AG10803 (cell line): ENCODE results near the gene PUS1.

Experiments
- DNase-seq: peaks from one replicate; pipeline ENCODE4 v3.0.0; 2010; ENCODE audit warnings: low read depth
- H3K4me3 ChIP-seq: 2 replicates; pipeline ENCODE4 v1.5.1; 2011; ENCODE audit warnings: mild to moderate bottlenecking, low read length, control low read depth
- TF ChIP-seq, protein P1 (sequence below): conservative IDR thresholded peaks from 2 replicates; pipeline ENCODE4 v1.5.1; 2011; ENCODE audit warnings: mild to moderate bottlenecking, low read length, control low read depth, inconsistent platforms

Gene PUS1

DNA sequence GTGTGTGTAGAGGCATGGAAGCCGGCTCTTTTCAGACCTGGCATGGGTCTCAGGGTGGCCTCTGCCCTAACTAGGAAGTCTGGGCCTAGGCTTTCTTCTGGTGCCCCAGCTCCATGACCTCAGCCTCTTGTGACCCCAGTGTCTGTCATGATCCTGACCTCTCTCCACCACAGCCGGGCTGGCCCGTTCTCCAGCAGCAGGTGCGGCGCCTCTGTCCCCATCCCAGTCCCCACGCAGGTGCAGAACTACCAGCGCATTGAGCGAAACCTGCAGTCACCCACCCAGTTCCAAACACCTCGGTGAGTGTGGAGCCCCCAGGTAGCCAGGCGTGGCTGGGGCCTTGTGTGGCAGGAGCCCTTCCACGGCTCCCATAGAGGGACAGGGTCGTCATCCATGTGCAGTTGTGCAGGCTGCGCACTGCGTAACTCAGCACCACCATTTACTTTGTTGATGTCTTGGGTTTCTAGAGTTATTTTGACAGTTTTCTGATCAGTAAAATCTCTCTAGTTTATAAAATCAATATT lies 14.8 kb upstream of the PUS1 start:
- no peak for DNase-seq
- H3K4me3 ChIP-seq, result no peak overlapping the region
- TF ChIP-seq, protein P1, sequence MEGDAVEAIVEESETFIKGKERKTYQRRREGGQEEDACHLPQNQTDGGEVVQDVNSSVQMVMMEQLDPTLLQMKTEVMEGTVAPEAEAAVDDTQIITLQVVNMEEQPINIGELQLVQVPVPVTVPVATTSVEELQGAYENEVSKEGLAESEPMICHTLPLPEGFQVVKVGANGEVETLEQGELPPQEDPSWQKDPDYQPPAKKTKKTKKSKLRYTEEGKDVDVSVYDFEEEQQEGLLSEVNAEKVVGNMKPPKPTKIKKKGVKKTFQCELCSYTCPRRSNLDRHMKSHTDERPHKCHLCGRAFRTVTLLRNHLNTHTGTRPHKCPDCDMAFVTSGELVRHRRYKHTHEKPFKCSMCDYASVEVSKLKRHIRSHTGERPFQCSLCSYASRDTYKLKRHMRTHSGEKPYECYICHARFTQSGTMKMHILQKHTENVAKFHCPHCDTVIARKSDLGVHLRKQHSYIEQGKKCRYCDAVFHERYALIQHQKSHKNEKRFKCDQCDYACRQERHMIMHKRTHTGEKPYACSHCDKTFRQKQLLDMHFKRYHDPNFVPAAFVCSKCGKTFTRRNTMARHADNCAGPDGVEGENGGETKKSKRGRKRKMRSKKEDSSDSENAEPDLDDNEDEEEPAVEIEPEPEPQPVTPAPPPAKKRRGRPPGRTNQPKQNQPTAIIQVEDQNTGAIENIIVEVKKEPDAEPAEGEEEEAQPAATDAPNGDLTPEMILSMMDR, result no peak

DNA sequence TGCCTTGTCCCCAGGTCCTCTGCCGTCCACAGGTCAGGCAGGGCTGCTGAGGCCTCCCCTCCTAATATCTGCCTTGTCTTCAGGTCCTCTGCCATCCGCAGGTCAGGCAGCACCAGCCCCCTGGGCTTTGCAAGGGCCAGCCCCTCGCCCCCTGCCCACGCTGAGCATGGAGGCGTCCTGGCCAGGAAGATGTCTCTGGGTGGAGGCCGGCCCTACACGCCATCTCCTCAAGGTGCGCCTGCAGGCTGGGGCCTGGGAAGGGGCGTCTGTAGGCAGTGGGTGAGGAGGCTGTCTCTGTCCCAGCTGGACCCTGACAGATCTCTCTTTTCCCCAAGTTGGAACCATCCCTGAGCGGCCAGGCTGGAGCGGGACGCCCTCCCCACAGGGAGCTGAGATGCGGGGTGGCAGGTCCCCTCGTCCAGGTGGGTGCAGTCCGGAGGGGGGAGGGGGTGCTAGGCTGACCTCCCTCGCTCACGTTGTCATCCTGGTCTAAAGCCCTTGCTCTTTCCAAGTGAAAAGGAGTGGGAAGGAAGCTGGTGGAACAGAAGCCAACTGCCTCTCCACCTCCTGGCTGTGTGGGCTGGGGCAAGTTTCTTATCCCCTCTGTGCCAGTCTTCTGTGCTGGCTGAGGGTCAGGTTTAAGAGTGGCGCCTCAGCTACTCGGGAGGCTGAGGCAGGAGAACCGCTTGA lies 13.9 kb upstream of the PUS1 start:
- no peak overlapping the region for H3K4me3 ChIP-seq
- no peak for DNase-seq
- TF ChIP-seq, protein P1, result no peak

DNA sequence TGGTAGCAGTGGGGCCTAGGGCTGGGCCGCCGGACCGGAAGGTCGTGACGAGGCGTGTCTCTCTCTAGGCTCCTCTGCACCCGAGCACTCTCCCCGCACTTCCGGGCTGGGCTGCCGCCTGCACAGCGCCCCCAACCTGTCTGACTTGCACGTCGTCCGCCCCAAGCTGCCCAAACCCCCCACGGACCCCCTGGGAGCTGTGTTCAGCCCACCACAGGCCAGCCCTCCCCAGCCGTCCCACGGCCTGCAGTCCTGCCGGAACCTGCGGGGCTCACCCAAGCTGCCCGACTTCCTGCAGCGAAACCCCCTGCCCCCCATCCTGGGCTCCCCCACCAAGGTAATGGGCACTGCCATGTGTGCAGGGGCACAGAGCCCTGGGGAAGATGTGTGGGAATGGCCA lies 13.3 kb upstream of the PUS1 start:
- DNase-seq, result no peak
- TF ChIP-seq, protein P1, result no peak
- H3K4me3 ChIP-seq, result no peak overlapping the region

DNA sequence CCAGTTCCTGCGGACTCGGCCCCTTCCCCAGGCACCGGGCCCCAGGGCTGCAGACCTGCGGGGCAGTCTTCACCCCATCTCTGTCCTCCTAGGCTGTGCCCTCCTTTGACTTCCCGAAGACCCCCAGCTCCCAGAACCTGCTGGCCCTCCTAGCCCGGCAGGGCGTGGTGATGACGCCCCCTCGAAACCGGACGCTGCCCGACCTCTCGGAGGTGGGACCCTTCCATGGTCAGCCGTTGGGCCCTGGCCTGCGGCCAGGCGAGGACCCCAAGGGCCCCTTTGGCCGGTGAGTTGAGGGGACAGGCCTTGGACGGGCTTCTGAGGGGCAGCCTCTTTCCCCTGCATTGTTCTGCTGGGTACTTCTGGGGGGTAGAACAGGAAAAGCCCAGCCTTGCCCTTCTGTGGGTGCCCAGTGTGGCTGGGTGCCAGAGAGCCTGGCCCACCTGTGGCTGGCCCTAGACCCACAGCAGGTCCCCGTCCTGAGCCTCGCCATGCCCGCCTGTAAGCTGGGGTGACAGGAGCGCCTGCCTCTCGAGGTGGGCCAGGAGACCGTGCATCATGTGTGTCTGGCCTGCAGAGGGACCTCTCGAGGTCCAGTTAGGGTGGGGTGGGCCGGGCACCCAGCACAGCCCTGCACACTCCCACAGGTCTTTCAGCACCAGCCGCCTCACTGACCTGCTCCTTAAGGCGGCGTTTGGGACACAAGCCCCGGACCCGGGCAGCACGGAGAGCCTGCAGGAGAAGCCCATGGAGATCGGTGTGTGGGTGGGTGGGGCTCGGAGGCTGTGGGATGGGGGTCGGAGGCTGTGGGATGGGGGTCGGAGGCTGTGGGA lies 12.6 kb upstream of the PUS1 start:
- H3K4me3 ChIP-seq, result no peak overlapping the region
- TF ChIP-seq, protein P1, result no peak
- DNase-seq, result no peak

DNA sequence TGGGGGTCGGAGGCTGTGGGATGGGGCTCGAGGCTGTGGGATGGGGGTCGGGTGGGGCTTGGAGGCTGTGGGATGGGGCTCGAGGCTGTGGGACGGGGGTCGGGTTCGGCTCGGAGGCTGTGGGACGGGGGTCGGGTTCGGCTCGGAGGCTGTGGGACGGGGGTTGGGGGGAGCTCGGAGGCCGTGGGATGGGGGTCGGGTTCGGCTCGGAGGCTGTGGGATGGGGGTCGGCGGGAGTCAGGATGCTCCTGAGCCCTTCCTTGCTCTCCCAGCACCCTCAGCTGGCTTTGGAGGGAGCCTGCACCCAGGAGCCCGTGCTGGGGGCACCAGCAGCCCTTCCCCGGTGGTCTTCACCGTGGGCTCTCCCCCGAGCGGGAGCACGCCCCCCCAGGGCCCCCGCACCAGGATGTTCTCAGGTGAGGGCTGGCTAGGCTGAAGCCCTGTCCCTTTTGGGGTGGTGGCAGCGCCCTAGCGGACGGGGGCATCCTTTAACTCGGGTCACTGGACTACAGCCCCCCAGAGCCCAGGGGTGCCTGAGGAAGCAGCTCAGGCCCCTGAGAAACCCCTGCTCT lies 11.9 kb upstream of the PUS1 start:
- no peak for DNase-seq
- H3K4me3 ChIP-seq, result no peak overlapping the region
- TF ChIP-seq, protein P1, result no peak

DNA sequence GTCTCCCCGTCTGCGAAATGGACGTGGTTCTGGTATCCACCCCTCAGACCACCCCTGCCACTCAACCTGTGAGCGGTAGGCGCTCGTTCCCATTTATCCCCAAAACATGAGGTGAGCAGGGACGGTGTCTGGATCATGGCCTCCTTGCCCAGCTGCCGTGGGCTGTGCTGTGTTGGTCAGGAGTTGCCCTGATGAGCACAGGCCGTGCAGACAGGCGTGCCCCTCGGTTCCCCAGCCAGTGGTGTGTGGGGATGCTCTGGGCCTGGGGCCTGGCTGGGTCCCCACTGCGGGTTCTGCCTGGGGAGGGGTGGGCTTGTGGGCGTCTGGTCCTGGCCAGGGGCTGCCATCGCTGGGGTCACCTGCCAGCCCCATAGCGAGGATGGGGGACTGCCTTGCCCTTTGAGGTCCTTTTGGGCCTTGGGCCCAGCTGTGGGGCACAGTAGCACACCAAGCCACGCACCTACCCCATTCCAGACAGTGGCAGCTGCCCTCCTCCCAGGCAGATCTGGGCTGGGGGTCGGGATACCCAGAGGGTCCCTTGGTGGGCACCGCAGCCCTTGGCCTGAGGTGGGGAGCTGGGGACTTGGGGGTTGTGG lies 11.3 kb upstream of the PUS1 start:
- H3K4me3 ChIP-seq, result no peak overlapping the region
- TF ChIP-seq, protein P1, result no peak
- no peak for DNase-seq
